ENCODE data around the gene HOXD11.

Gene HOXD11

DNA sequence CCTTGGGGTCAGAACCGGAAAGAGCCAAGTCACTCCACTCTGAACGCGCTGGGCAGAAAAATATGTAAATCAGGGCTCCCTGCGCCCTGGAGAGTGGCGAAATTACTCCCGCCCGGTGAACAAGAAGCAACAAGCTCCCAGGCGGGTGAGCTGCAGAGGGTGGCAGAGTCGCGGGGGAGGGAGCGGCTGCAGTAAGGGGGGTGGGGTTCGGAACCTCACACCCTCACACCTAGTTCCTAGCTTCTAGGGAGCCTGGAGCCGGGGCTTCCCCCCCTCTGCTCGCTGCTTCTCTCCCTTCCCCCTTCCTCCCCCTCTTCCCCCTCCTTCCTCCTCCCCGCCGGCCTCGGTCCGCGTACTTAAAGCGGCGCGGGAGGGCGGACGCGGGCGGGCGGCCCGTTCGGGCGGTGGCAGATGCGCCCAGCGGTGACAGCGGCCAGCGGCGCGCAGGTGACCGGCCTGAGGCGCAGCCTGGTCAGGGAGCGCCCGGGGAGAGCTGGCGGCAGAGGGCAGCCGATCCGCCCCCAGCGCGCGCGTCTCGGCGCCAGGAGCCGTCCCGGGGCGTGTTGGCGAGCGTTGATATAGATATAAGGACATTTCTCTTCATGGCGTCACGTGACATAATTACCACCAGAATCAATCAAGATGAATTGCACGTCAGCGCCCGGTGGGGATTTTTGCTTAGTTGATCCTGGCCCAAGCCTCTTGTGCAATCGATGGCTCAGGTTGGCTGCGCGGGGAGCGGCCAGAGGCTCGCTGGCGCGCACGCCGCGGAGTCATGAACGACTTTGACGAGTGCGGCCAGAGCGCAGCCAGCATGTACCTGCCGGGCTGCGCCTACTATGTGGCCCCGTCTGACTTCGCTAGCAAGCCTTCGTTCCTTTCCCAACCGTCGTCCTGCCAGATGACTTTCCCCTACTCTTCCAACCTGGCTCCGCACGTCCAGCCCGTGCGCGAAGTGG, at the start of gene HOXD11:
TSS of gene HOXD11 (plus strand) at position 700 of the 959 bp plus-strand sequence. CDS start at position 776, 76 bp downstream.
- no peak for DNase-seq

DNA sequence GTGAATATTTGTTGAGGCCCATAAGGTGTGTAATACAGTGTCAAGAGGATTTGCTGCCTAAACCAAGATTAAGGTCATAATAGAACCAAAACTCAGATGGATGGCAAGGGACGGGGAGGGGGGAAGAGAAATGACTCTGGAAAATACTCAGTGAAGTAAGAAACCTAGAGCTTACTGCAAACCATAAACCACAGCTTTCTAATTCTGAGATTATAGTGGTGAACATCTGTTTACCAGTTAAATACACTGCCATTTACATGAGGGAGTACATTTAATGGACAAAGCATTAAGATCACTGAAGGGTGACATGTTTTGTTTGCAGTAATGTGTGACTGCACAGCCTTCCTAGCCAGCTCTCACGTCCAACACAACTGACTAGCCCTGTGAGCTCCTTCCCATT, 43.1 kb upstream of the HOXD11 start:
- no peak for DNase-seq

DNA sequence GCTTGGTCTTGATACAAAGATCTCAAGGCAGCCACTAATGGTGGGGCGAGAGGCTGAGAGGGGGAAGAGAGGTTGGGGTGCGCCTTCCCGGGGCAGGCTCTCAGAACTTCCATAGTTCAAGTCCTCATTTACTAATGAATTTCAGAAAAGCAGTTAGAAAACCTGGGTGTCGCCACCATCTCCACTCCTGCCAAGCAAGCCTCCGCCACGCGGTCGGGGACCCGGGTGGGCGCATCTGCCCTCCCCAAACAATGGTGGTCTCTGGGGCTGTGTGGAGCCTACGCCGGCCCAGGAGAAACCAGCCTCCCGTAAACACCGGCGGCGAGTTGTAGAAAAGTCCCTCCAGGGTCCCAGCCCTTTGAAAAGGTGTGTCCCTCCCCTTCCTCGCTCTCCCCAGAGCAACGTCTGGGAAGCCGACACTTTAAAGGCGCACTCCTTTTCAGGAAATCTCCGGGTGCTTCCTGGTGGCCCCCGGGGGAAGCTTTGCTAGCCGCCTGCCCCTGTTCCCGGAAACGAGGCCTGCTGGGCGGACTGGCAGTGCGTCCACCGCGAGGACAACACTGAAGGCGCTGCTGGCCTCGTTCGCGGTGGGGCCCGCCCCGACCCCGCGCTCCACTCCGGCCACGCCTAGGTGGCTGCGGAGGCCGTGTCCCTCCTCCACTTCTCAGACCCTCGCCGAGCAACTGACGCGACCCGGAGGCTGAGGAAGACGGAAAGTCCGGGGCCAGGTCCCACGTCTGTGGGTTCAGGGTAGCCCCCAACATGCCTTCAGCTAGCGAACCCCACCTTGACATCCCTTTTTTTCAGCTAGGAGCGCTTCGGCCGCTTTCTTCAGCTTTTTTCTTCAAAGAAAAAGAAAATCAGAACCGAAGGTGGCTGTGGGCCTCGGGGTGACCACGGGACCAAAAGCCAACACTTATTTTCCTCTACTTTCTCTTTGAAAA, 40.2 kb upstream of the HOXD11 start:
- no peak for DNase-seq

DNA sequence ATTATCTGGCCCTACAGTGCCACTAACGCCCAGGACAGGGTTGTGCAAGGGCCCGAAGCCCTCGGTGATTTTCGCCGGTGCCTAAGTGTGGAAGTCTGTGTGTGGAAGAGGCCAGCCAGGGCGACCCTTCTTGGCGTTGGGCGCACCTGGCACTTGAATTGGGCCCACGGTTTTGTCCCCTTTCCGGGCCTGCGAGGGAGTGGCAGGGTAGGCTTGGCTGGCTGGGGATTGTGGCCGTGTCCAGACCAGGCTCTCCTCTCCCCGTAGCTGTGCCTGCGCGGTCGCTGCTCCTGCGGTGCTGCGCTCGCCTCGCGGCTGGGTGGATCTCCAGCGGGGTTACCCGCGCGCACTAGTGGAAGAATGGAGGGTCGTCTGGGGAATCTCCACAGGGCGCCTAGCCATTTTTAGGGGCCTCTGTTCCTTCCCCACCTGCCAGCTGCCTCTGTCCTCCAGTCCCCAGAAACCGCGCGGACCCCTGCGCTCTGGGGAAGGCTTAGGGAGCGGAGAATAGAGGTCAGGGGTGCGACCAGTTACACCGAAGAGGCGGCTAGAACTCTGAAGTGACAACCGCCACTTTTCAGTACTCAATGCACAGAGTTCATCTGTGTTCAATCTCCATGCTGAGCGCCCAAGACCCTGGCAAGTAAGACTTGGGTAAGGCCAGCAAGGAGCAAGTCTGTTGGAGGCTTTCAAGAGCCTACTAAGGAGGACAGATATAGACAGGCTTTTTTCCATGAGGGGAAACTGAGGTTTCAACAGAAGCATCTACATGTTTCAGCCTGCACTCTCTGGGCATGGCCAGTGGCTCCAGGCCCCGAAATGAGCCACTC, 39.3 kb upstream of the HOXD11 start:
- DNase-seq: no peak

DNA sequence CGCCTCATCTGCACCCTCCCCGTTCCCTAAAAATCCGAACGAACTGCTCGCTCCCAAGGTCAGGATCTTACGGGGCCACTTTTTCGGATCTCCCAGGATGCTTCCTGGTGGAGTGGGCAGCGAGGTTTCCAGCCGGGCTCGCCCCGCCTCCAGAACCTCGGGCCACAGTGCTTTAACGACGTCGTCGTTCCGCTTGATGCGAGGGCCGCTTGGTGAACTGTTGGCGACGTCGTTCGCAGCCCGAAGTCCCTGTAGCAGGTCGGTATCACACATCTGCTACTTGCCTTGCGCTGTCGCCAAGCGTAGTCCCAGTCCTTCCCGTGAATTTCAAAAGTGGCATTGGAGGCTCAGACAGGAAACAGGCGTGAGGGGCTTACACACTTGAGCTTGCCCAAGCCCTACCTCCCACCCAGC, 38.7 kb upstream of the HOXD11 start:
- no peak for DNase-seq

DNA sequence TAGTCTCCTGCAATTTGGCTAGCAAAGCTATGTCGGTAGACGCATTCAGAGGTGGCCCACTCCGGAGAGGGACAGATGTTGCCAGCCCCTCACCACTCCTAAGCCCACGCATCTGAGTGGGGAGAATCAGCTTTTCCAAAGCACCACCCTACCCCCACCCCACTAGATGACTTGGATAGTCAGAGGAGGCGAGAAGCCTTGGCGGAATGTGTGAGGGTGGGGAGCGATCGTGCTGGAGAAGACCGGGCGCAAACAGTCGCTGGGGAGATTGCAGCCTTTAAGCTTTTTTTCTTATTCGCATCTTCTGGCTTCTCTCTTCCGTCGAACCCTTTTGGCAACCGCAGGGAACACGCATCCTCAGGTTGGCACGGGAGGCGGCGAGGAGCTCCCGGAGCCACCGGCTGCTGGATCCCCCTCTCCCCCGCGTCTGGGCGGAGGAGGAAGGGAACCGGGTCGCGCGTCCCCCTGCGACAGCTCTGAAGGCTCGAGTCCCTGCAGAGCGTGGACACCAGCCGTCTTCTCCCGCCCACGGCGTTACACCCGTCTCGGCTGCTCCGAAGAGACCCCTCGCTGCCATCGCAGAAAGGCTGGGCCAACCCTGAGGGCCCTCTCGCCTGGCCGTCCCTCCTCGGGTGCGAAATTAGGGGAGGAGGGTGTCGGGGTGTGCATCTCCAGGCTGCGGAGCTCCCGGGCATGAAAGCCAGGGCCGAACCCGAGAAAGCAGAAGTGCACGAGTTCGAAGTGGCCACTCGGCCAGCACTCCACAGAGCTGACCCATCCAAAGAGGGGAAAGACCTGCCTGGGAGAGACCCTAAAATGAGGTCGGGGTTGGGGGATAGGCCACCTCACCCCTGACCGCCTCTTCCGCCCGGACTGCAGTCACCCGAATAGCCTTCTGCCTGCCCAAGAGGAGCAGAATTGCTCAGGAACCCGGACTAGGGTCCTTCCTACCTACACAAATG, 35.5 kb upstream of the HOXD11 start:
- no peak for DNase-seq

DNA sequence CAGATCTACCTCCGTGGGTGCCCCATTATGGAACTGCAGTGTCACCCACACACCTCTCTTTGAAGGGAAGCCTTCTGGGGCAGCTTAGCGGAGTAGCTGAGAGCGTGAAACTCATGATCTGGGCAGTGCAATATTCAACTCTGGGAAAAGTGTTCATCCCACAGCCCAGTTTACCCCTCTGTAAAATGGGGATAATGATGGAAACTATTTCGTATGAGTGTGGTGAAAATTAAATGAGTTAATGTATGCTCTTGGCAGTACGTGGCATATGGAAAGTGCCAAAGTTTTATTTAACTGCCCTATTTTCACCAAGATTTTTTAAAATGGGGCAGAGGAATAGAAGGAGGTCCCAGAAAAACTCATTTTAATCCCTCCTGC, 34.8 kb upstream of the HOXD11 start:
- DNase-seq: no peak

DNA sequence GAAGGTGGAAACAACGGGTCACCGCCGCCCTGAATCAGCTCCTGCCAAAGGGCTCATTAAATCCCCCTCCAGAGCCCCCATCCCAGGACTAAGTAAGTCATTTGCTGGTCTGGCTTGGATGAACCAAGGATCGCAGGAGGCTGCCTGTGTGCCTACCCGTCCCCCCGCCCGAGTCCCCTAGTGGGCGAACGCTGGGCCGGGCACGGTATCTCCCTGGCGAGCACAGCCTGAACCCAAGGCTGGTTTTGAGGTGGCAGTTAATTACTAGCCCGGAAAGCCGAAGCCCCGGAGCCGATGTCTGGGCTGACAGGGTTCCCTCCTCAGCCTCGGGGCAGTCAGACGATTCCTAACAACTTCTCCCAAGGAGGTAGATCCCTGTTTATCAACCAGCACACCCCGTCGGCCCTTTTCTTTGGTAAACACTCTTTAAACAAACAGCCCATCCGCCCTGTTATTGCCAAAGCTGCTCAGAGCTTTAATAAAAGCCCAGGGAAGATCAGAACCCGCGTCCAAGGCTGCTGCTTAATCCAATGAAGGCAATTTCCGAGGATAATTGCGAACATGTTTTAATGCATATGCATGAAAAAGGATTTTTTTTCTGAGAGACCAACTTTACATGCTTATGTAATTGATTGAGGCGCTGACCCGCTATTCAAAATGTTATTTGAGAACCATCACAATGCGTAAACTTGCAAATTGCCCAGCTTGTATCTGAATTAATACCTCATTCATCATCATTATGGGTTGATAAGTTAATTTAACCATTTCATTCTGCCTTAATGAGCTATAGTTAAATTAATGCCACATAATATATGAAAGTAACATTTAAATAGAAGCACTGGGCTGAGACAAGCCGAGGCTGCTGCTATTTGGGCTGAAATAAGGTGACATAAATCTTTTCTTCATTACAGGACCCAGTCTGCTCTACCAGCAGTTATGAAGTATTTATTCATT, 33.9 kb upstream of the HOXD11 start:
- DNase-seq: no peak

DNA sequence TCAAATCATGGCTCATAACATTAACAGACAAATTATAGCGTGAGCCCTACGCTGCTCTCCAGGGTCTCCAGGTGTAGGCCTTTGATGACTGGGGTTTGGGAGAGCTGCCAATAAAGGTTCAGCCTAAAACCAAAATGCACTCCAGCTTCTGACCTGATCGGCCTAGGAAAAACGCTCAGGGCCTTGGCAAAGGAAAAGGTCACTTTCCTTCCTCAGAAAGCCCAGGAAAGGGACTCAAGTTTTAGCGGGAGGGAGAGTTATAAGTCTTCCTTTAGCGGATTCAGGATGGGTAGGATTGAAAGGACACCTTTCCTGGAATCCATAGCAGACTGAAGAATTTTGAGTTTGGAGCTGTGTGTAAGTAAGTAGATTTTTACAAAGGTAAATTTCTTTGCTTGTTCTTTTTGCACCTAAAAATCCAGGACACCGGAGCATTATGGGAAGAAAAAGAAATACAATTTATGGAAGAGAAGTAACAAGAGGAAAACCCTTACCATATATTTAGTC, 32.1 kb upstream of the HOXD11 start:
- DNase-seq: no peak

DNA sequence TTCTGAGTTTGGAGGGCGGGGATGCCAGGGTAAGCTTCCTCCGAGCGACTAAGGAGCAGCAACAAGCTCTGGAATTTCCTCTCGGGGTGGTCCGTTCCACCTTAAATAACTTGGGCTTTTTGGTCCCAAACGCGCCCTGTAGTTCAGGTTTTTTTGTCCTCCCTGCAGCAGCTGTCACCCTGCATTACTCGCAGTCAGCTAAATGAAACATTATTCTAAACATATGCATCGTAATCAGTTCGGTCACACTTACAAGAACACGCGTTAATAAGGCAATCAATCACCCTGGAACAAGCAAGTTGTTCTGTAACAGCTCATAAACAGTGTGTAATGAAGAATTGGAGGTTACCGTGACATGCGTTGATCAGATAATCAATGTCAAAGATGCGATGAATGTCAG, 31.6 kb upstream of the HOXD11 start:
- no peak for DNase-seq

DNA sequence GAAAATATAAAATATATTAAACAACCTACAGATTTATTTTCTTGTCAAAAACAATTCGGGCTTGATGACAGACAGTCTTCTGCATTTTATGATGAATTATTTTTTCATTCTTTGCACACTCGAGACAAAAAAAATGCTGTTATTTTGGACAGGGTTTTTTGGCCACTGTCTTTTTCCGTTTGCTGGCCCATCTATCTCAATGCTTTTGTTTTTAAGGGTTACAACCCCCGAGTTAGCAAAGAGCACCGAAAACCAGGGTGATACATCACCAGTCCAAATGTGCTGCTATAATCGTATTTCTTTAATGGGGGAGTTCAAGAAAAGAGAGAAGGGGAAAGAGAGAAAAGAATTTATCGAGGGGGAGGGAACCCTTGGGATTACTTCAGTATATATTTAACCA, 31.0 kb upstream of the HOXD11 start:
- DNase-seq: no peak

DNA sequence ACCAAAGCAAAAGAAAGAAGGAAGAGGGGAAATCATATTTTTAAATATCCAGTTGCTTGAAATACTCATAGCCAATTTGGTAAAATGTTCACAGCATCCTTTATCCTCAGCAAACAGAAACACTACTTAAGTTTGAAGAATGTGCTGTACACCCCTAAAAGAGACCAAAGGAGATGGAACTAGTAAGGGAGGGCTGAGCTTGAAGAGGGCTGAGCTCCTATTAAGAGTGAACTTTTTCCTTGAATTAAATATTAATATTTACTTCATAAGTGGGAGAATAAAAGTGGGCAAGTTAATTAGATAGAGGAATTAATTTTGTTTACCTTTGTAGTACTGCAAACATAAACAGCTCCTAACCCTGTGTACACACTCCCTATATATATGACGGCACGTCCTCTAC, 30.3 kb upstream of the HOXD11 start:
- DNase-seq: no peak

DNA sequence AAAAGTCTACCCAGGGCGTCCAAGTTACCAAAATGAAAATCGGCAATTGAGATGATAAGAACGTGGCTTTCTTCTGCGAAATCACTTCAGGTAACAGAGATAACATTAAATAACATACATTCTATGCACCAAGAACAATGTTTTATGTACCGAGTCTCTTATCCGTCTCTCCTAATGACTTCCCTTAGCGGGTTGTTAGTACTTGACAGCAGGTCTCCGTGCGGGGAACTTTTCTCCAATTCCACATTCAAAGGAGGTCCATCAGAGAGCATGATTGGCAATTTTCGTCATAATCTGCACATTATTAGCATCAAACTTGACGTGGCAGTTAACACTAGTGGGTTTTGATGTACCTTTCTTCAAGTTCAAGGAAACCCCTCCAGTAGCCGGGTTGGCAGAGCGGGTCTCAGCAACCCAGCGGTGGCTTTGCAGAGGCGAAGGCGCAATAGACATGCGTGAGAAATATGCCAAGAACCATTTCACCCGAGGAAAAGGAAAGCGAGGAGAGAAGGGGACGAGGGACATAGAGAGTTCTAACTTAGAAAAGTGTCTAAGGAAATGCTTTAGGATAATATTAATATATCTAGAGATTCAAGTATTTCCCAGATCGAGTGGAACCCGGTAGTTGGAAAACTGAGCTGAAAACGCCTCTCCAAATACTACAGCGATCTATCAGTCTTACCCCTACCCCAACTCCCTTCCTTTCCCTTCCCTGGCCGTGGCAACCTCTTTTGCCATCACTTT, 28.4 kb upstream of the HOXD11 start:
- DNase-seq: no peak

DNA sequence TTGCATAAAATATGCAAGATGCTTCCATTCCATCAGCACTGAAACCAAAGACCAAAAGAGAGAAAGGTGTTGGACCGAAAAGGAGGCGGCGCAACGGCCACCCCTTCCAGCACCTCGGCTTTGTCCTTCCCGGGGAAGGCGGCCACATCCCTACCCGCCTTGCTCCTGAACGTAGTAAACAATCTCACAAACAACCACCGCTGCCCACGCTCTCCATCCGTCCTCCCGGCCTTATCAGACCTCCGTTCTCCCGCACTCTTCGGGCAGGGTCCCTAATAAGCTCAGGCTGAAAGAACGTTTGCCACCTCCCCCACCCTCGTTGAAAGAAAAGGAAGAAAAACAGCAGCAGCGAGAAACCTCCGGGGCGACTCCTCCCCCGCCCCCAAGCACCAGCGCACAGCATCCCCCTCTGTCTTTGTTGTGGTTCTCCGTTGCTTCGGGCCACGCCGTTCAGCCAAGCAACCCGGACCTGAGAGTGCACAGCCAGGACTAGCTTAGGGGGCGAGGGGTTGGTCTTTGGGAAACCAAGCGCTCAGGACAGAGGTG, 27.7 kb upstream of the HOXD11 start:
- DNase-seq: no peak

DNA sequence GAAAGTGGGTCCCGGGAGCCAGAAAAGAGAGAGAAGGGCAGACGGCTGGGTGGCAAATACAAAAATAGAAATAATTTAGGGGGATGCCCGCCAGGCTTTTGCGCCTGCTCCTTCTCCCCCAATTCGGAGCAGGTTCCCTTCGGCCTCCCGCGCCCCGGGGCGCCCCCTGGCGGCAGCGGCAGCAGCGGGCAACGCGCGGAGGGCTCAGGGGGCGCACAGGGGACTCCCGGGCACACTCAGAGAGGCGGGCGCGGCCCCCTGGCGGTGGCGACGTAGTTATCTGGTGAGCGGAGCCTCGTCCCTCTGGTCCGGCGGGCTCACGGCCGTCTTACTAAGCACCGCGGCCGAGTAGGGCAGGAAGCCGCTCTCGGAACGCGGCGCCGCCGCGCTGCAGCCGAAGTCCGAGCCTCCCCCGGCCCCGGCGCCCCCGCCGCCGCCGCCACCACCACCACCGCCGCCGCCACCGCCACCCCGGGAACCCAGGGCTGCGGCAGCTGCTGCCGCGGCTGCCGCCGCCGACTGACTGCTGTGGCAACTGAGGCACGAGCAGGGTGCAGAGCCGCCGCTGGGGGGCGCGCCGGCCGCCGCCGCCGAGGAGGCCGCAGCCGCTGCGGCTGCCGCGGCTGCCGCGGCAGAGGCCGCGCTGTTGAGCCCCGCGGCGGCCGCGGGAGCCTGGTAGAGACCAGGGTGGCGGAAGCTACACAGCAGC, 27.1 kb upstream of the HOXD11 start:
- DNase-seq: no peak

DNA sequence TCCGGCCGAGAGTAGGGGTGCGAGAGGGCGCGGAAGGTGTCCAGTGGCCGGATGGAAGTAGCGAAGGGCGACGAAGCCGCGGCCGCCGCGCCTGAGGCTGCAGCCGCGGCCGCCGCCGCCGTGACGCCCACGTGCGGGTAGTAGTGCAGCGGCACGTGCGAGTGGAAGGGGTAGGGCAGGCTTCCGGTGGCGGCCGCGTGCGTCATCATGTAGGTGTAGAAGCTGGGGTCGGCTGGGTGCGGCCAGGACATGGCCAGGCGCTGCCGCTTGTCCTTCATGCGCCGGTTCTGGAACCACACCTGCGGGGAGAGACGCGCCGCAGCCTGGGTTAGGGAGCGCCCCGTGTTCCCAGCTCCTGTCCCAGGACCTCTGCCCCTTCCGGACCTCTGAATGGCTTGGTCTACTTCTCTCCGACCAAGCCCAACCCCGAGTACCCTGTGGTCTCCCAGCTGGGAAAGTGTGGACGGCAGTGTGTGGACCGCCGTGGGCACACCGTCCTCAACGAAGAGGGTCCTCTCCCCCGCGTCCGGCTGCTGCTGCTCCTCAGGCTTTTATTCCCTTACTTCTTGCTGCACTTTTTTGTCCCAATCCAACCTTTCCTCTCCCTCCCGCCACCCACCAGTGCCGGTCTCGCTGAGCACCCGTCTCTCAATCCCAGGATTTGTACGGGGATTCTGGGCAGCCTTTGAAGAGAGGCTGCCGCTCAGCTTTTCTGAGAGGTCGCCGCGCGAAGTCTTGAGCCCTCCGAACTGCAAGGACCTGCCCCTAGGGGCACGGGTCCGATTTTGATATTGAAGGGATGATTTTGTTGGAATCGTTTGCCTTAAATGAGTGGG, 26.3 kb upstream of the HOXD11 start:
- DNase-seq: no peak

DNA sequence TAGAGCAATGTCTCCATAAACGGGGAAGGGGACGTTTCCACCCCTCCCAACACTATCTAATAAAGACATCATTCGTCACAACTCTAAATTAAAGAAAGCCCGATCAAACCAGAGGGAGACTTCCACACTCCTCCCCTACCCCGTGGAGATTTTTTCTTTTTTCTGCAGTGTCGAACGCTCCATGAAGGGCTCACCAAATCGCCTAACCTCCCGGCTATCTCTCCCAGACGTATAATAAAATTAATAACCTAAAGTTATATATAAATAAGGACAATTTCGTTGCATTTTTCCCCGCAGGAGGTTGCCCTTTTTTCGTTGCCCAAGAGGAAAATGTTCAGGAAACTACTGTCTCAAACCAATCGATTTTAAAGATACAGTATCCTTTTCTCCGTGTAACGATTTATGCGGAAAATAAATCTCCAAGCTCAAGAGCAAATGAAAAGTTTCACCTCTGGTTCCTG, 25.7 kb upstream of the HOXD11 start:
- no peak for DNase-seq

Data from activated naive CD4-positive, alpha-beta T cell treated with anti-CD3 and anti-CD28 coated beads, Interleukin-2, amount 50 U/mL, for 16 hours (primary cell).